Heart left ventricle (tissue), 16 donors: Measurements from ENCODE around the gene TTC7B. TPM values are rescaled to one million over a fixed set of nuclear protein-coding genes. Genes with fewer than 3 reads are reported as not detected.

Experiments used
- ATAC-seq, 4 donors: fragments of 200-7000 bp; cut with Tn5 transposase; one replicate each; pipeline ENCODE4 v1.9.1; 2020 to 2022; ENCODE audit warnings: moderate library complexity in 4 of 4, mild to moderate bottlenecking in 3 of 4, moderate number of reproducible peaks in 1 of 4
- DNase-seq, 5 donors: peaks; one replicate each; pipeline ENCODE4 v3.0.0-alpha.2; 2020
- H3K27ac ChIP-seq, 12 donors: fragments of 200-600 bp; sonication (generic) in 4 of 12; one replicate each; pipeline versions ENCODE4 v1.5.0 to v1.8.0; 2016 to 2022; ENCODE audit warnings: mild to moderate bottlenecking in 2 of 12
- H3K27me3 ChIP-seq, 9 donors: fragments of 200-600 bp; sonication (generic) in 2 of 9; one replicate each; pipeline versions ENCODE4 v1.5.1 to v1.8.0; 2016 to 2022; ENCODE audit warnings: mild to moderate bottlenecking in 3 of 9
- H3K36me3 ChIP-seq, 9 donors: fragments of 200-600 bp; sonication (generic) in 2 of 9; one replicate each; pipeline versions ENCODE4 v1.5.0 to v1.8.0; 2018 to 2022; ENCODE audit warnings: mild to moderate bottlenecking in 2 of 9
- H3K4me1 ChIP-seq, 12 donors: fragments of 200-600 bp; sonication (generic) in 4 of 12; one replicate each; pipeline versions ENCODE4 v1.5.0 to v1.8.0; 2016 to 2022; ENCODE audit warnings: mild to moderate bottlenecking in 3 of 12
- H3K4me3 ChIP-seq, 12 donors: fragments of 200-600 bp; sonication (generic) in 4 of 12; one replicate each; pipeline versions ENCODE4 v1.5.0 to v1.8.0; 2017 to 2022; ENCODE audit warnings: mild to moderate bottlenecking in 9 of 12, moderate library complexity in 4 of 12
- H3K9me3 ChIP-seq, 12 donors: fragments of 200-600 bp; sonication (generic) in 4 of 12; one replicate each; pipeline versions ENCODE4 v1.5.0 to v1.8.0; 2016 to 2022; ENCODE audit warnings: mild to moderate bottlenecking in 1 of 12
- CTCF ChIP-seq, 12 donors: fragments of 200-600 bp; sonication (generic) in 4 of 12; IDR thresholded peaks; one replicate each; pipeline versions ENCODE4 v1.5.0 to v1.8.0; 2018 to 2022; ENCODE audit warnings: antibody characterized with exemption in 12 of 12, mild to moderate bottlenecking in 5 of 12
- POLR2A ChIP-seq, 2 donors: fragments of 450-650 bp; IDR thresholded peaks; one replicate each; pipeline ENCODE4 v1.6.1; 2017; ENCODE audit warnings: antibody characterized with exemption in 2 of 2, mild to moderate bottlenecking in 2 of 2, moderate library complexity in 2 of 2
- WGBS, 4 donors: extraction: QIAGEN DNeasy Blood & Tissue Kit in 2 of 4; methylation state at CpG; one replicate each; pipeline versions ENCODE4 v1.1.5 to v1.1.7; 2013 to 2018; 5-methylcytosine and 5-hydroxymethylcytosine counted together
- intact Hi-C, 10 donors: fragments of 100-400 bp; cut with DNase I; formaldehyde crosslinking; loops; one replicate each; pipeline versions ENCODE4 v1.11.1 to v1.14.2; 2022
- polyA plus RNA-seq, 2 donors: library from polyadenylated mRNA; stranded (reverse); fragments of 200-250 nt; gene quantifications; one replicate each; pipeline ENCODE4 v1.2.3, GENCODE V29; 2013
- total RNA-seq, 9 donors: library from RNA; depleted of rRNA in 2 of 9; stranded (reverse); fragments of >200 nt in 2 of 9; fragmentation: NEBNext Ultra II Directional in 3 of 9; extraction: Animal tissue kit (Norgen Biotek cat#: 25700) in 3 of 9; gene quantifications; one replicate each; pipeline versions ENCODE4 v1.1.0 to v1.2.4, GENCODE V29; 2016 to 2023
- donor health status: ischemic (EF 13 %, LVEDD 7.1; RV severe dilation, severe dysfunction).
- donor health status: healthy with polysubstance abuse.
- donor health status: DM: no; HTN: yes; CAD: no.
- donor health status: DM: no; HTN: no; CAD: no.
- donor health status: ischemic (EF 25% LVEDD 6.9; RV normal size, moderate dysfunction).
- donor health status: ischemic (EF 25% LVEDD 5.7; RV mildly dilated, moderate dysfunction).
- donor health status: healthy.
- donor health status: DM: yes; HTN: yes; CAD: no.
- donor health status: ischemic (EF 35%, LVEDD 5.7; RV mildly dilated, moderate dysfunction).
- donor health status: nonischemic (EF 11% LVEDD 7.7; RV severe dilation, severe dysfunction).
- donor health status: DM: yes; HTN: yes; CAD: no.
- donor health status: PGD.
- donor health status: ischemic (EF 29% LVEDD 5.4; RV normal size, mild dysfunction).
- donor health status: nonischemic (EF 23%, LVEDD 6.1; RV moderate dilation, normal function).

TTC7B gene
- total and polyA plus RNA-seq, 11 donors: 20.3 to 76.1 (median 62.6) TPM

DNA sequence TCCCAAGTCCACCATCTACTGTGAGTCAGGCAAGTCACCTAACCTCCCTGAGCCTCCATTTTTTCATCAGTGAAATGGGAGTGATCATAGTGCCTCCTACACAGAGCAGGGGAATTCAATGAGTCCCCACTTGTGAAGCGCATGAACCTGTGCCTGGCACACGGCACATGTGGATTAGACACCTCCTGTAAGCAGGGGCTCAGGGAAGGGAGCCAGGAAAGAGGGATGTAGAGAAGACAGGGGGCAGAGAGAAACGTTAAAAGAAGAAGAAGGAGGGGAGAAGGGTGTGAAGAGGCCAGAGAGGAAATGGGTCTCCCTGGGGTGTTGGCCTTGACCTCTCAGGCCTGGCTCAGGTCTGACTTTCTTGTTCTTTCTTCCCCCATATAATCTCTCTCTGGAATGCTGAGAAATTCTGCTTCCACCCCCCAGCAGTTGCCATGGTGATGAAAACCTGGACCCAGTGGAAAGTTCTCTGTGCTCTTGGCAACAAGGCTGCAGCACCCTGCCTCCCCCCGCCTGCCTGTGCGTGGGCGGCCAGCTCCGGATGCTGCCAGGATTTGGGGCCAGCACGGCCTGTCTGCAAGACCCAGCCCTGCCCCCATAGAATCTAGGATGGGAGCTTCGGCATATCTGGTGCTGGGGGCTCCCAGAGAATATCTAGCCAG is 324.9 kb downstream of the TTC7B start:
- 34 to 43% (median 39%) methylated on average over 7 to 9 of the region's 9 CpGs for WGBS, 4 donors

DNA sequence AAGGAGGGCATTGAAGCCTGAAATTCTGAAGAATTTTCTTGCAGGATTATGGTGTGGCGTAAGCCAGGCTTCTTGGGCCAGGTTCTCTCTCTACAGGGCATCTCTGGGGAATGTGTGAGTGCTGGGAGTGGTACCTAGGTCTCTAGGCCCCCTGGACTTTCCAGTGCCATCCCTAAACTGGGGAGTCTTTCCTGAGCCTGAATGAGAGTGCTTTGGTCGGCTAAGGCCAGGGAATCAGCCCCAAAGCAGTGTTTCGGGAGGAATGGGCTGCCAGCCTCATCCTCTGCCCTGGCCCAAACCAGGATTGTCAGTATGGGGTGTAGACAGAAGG is 325.5 kb downstream of the TTC7B start:
- WGBS, 4 donors: 83 to 93% (median 91%) methylated on average over 1 to 3 of the region's 3 CpGs
- DNase-seq: no peak
- TF ChIP-seq POLR2A (IDR thresholded peaks at IDR 0.05): no peak
- TF ChIP-seq CTCF (IDR thresholded peaks at IDR 0.05): no peak
- intact Hi-C loops: loop anchor here in 1 of 10 donors (10.0 kb wide), 1 partner anchor 66 kb away; no protein-coding TSS in a partner anchor
- no peaks in the 10 kb centered on the region for H3K27me3 ChIP-seq
- no peaks in the 10 kb centered on the region for H3K36me3 ChIP-seq
- no peak overlapping the region for H3K4me3 ChIP-seq
- H3K9me3 ChIP-seq: no peaks in the 10 kb centered on the region
- ATAC-seq: no peak
- H3K27ac ChIP-seq: no peak overlapping the region
- peaks cover 0 to 36% (median 24%) of the 10 kb centered on the region in 12 donors for H3K4me1 ChIP-seq

More for the DNA sequence above, 324.9 kb downstream of the TTC7B start:
- DNase-seq: peak; percentile 71 to 85 (median 83)
- TF ChIP-seq POLR2A (IDR thresholded peaks at IDR 0.05): no peak
- TF ChIP-seq CTCF (IDR thresholded peaks at IDR 0.05): no peak
- H3K36me3 ChIP-seq: no peaks in the 10 kb centered on the region
- no peak overlapping the region for H3K4me3 ChIP-seq
- peak overlapping the region in 3 of 12 donors; percentile 35 to 64 (median 60) for H3K27ac ChIP-seq
- no peaks in the 10 kb centered on the region for H3K27me3 ChIP-seq
- H3K4me1 ChIP-seq: peaks cover 0 to 36% (median 24%) of the 10 kb centered on the region in 12 donors
- ATAC-seq: peak; percentile 60 to 87 (median 78)
- intact Hi-C loops: loop anchor here in 1 of 10 donors (10.0 kb wide), 1 partner anchor 67 kb away; no protein-coding TSS in a partner anchor
- no peaks in the 10 kb centered on the region for H3K9me3 ChIP-seq

GRCh38 chr14:90489916-90490719 is 326.1 kb downstream of the TTC7B start:
- Histone ChIP-seq H3K9me3 (no peaks in the 10 kb centered on the region), H3K36me3 (no peaks in the 10 kb centered on the region), H3K4me1 (peaks cover 0 to 36% (median 24%) of the 10 kb centered on the region in 12 donors), H3K27me3 (no peaks in the 10 kb centered on the region), H3K27ac (no peak overlapping the region), H3K4me3 (no peak overlapping the region)
- no peak for DNase-seq
- intact Hi-C loops: loop anchor here in 1 of 10 donors (10.0 kb wide), 1 partner anchor 65 kb away; no protein-coding TSS in a partner anchor
- no peak for ATAC-seq
- TF ChIP-seq POLR2A (IDR thresholded peaks at IDR 0.05) (no peak), CTCF (IDR thresholded peaks at IDR 0.05) (no peak)
- WGBS, 4 donors: 84 to 92% (median 89%) methylated on average over 8 of the region's 8 CpGs

DNA sequence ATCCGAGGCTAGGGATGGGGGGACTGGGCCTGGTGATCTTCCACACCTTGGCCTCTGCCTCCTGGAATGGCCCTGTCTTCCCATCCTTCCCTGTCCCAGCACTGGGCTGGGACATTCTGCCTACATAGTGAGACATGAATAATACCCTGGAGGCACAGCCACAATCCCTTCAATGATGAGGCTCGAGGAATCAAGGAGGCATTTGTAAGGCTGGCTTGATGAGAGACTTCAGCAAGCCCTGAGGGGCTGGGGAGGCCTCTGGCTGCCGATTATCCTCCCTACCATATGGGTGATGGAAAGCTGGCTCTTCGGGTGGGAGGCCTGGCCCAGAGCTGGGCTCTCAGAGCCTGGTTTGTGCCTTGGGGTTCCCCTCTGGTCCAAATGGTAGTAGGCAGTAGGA is 326.9 kb downstream of the TTC7B start:
- no peak for ATAC-seq
- Histone ChIP-seq H3K4me3 (no peak overlapping the region), H3K4me1 (peaks cover 0 to 36% (median 24%) of the 10 kb centered on the region in 12 donors), H3K36me3 (no peaks in the 10 kb centered on the region), H3K27me3 (no peaks in the 10 kb centered on the region), H3K27ac (no peak overlapping the region), H3K9me3 (no peaks in the 10 kb centered on the region)
- TF ChIP-seq CTCF (IDR thresholded peaks at IDR 0.05): no peak
- no peak for TF ChIP-seq POLR2A (IDR thresholded peaks at IDR 0.05)
- intact Hi-C loops: no loop called here
- WGBS, 4 donors: 88 to 98% (median 91%) methylated on average over 4 of the region's 4 CpGs
- DNase-seq: no peak
